Measurements from ENCODE around the gene MYBPH.

The MYBPH gene

DNA sequence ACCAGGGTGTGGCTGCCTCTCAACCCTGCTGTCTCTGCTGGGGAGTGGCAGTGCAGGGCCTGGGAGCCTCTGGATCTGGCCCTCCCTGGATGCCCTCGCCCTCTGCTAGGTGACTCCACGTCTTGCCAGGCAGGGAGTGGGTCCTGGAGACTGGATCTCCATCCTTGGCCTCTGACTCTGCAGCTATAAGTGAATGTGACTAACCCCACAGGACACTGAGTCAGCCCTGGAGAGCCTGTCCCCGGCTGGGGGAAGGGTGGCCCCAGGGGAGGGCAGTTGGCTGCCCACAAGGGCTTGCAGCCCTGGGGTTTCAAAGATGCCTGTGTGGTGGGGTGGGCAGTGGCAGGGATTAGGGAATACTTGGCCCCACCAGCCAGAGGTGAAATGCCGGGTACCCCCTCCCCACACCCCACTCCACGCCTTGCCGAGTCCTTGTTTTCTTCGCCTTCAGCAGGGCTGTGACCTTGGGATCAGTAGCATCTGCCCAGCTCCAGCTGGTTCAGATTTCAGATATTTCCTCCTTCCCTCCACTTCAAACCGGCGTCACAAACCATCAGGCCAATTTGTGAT lies 1.9 kb upstream of the MYBPH start:
- TF ChIP-seq, protein P1, sequence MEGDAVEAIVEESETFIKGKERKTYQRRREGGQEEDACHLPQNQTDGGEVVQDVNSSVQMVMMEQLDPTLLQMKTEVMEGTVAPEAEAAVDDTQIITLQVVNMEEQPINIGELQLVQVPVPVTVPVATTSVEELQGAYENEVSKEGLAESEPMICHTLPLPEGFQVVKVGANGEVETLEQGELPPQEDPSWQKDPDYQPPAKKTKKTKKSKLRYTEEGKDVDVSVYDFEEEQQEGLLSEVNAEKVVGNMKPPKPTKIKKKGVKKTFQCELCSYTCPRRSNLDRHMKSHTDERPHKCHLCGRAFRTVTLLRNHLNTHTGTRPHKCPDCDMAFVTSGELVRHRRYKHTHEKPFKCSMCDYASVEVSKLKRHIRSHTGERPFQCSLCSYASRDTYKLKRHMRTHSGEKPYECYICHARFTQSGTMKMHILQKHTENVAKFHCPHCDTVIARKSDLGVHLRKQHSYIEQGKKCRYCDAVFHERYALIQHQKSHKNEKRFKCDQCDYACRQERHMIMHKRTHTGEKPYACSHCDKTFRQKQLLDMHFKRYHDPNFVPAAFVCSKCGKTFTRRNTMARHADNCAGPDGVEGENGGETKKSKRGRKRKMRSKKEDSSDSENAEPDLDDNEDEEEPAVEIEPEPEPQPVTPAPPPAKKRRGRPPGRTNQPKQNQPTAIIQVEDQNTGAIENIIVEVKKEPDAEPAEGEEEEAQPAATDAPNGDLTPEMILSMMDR (IDR thresholded peaks at IDR 0.05; ENCODE audit: poor library complexity, severe bottlenecking) = no peak
- H3K4me1 ChIP-seq (ENCODE audit: insufficient read depth, poor library complexity, severe bottlenecking) = no peaks in the 10 kb centered on the region
- no peaks in the 10 kb centered on the region for H3K36me3 ChIP-seq (ENCODE audit: low read depth)
- H3K27ac ChIP-seq (ENCODE audit: poor library complexity, severe bottlenecking) = no peak overlapping the region
- no peaks in the 10 kb centered on the region for H3K27me3 ChIP-seq (ENCODE audit: insufficient read depth, poor library complexity, severe bottlenecking)
- ATAC-seq (ENCODE audit: low read depth) = peak; percentile 54; the same call in 2 of the 3 replicates
- no peak overlapping the region for H3K4me3 ChIP-seq (ENCODE audit: severe bottlenecking)
- no peaks in the 10 kb centered on the region for H3K9me3 ChIP-seq (ENCODE audit: severe bottlenecking)
- DNase-seq (ENCODE audit: low spot score) = no peak

DNA sequence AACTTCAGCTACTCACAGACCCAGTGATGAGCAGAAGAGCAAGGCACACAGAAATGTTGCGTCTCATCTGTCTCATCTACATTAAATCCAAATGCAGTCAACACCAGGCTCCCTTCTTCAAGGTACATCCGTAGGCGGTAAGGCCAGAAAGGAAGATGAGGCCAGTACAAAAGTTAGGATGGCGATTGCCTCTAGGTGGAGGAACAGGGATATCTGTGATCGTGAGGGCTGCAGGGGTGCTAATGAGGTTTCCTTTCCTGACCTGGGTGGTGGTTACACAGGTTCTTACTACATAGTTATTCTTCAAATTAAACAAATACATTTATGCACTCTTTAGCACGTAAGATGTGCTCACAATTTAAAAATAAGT lies 1.4 kb upstream of the MYBPH start:
- no peak for ATAC-seq (ENCODE audit: low read depth)

DNA sequence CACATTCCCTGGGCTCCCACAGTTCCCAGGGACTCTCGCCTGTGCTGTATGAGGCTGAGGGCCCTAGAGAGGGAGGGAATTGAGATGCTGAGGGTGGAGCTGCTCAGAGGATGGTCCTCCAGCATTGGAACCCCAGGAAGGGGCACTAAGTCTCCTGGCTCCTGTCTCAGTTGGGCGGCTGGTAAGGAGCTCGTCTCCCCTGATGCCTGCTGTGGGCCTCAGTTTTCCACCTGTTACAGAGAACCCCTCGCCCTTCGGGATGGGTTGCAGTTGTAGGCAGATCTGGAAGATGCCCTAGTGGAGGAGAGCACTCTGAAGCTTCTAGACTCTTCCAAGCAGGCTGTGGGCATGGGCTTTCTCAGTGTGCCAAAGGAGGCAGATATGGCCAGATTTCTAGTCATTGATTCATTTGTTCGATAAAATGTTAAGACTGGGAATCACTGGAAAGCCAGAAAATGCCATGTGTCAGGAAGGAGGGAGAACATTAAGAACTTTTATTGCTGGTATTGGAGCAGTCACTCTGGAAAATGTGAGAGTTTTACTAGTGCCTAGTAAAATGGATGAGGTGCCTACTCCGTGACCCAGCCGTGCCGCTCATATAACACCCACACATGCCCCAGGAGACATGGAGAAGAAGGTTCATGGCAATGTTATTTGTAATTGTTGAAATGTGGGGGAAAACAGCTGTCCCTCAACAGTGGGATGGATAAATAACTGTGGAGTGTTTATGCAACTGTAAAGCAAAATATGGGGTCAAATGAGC lies 828 bp upstream of the MYBPH start:
- H3K27me3 ChIP-seq (ENCODE audit: insufficient read depth, poor library complexity, severe bottlenecking) = no peaks in the 10 kb centered on the region
- ATAC-seq (ENCODE audit: low read depth) (no peak), DNase-seq (ENCODE audit: low spot score) (no peak)
- TF ChIP-seq, protein P1 (IDR thresholded peaks at IDR 0.05; ENCODE audit: poor library complexity, severe bottlenecking) = no peak
- H3K36me3 ChIP-seq (ENCODE audit: low read depth) = no peaks in the 10 kb centered on the region
- no peaks in the 10 kb centered on the region for H3K4me1 ChIP-seq (ENCODE audit: insufficient read depth, poor library complexity, severe bottlenecking)
- H3K27ac ChIP-seq (ENCODE audit: poor library complexity, severe bottlenecking) = no peak overlapping the region
- no peak overlapping the region for H3K4me3 ChIP-seq (ENCODE audit: severe bottlenecking)
- H3K9me3 ChIP-seq (ENCODE audit: severe bottlenecking) = no peaks in the 10 kb centered on the region

More for the DNA sequence above, 1.4 kb upstream of the MYBPH start:
- Histone ChIP-seq H3K4me3 (ENCODE audit: severe bottlenecking) (no peak overlapping the region), H3K4me1 (ENCODE audit: insufficient read depth, poor library complexity, severe bottlenecking) (no peaks in the 10 kb centered on the region), H3K36me3 (ENCODE audit: low read depth) (no peaks in the 10 kb centered on the region), H3K27me3 (ENCODE audit: insufficient read depth, poor library complexity, severe bottlenecking) (no peaks in the 10 kb centered on the region), H3K27ac (ENCODE audit: poor library complexity, severe bottlenecking) (no peak overlapping the region), H3K9me3 (ENCODE audit: severe bottlenecking) (no peaks in the 10 kb centered on the region)
- no peak for DNase-seq (ENCODE audit: low spot score)
- TF ChIP-seq, protein P1 (IDR thresholded peaks at IDR 0.05; ENCODE audit: poor library complexity, severe bottlenecking) = no peak

GRCh38 chr1:203175827-203176241 lies 208 bp upstream of the MYBPH start:
- ATAC-seq (ENCODE audit: low read depth) (no peak), DNase-seq (ENCODE audit: low spot score) (no peak)
- Histone ChIP-seq H3K9me3 (ENCODE audit: severe bottlenecking) (no peaks in the 10 kb centered on the region), H3K27me3 (ENCODE audit: insufficient read depth, poor library complexity, severe bottlenecking) (no peaks in the 10 kb centered on the region), H3K27ac (ENCODE audit: poor library complexity, severe bottlenecking) (no peak overlapping the region), H3K36me3 (ENCODE audit: low read depth) (no peaks in the 10 kb centered on the region), H3K4me1 (ENCODE audit: insufficient read depth, poor library complexity, severe bottlenecking) (no peaks in the 10 kb centered on the region), H3K4me3 (ENCODE audit: severe bottlenecking) (no peak overlapping the region)
- TF ChIP-seq, protein P1 (IDR thresholded peaks at IDR 0.05; ENCODE audit: poor library complexity, severe bottlenecking) = no peak

Data from RWPE2 (cell line).